PC-3 (cell line): ENCODE measurements around the gene USP30. TPM values are rescaled to one million over a fixed set of nuclear protein-coding genes. Genes with fewer than 3 reads are reported as not detected.

ENCODE experiments used
- ATAC-seq: fragments of 200-7000 bp; cut with Tn5 transposase; 2 replicates; pipeline ENCODE4 v1.9.1; 2020; ENCODE audit warnings: mild to moderate bottlenecking, moderate library complexity
- BruUV-seq: library from RNA; stranded (reverse); fragments of 400-500 nt; replicated peaks from 2 replicates; lab custom pipeline; 2021; lab: Mats Ljungman, UMichigan
- CTCF ChIA-PET: fragments of 300-600 bp; sonication (Branson Sonifier 250); formaldehyde crosslinking; loops from one replicate; lab custom pipeline; 2022; ENCODE audit warnings: antibody characterized with exemption; lab: Charles Lee
- POLR2A ChIA-PET: fragments of 300-600 bp; sonication (Branson Sonifier 250); formaldehyde crosslinking; loops from one replicate; lab custom pipeline; 2022; ENCODE audit warnings: antibody characterized with exemption; ENCODE audit not compliant: unreplicated experiment; lab: Charles Lee
- DNase-seq: peaks from one replicate; pipeline ENCODE4 v3.0.0-alpha.2; 2015
- H2AFZ ChIP-seq: fragments of 300-600 bp; sonication (generic); 2 replicates; pipeline ENCODE4 v1.6.0; 2016; ENCODE audit warnings: antibody characterized with exemption, low read length
- H3F3A ChIP-seq: fragments of 300-600 bp; sonication (generic); one replicate; pipeline ENCODE4 v1.6.0; 2017; ENCODE audit warnings: antibody characterized with exemption, low read length, control low read depth, mild to moderate bottlenecking; ENCODE audit not compliant: unreplicated experiment
- H3K27ac ChIP-seq: fragments of 300-600 bp; sonication (generic); 2 replicates; pipeline ENCODE4 v1.5.1; 2016; ENCODE audit warnings: mild to moderate bottlenecking, low read length
- H3K27me3 ChIP-seq: fragments of 300-600 bp; sonication (generic); 2 replicates; pipeline ENCODE4 v1.6.1; 2016; ENCODE audit warnings: low read length, mixed read lengths
- H3K36me3 ChIP-seq: fragments of 300-600 bp; sonication (generic); 2 replicates; pipeline ENCODE4 v1.6.1; 2016; ENCODE audit warnings: low read depth, mixed run types, low read length, mixed read lengths
- H3K4me1 ChIP-seq: fragments of 300-600 bp; sonication (generic); 2 replicates; pipeline ENCODE4 v1.5.1; 2016; ENCODE audit warnings: low read length; ENCODE audit not compliant: insufficient read depth
- H3K4me2 ChIP-seq: fragments of 300-600 bp; sonication (generic); 2 replicates; pipeline ENCODE4 v1.6.0; 2016; ENCODE audit warnings: low read length
- H3K4me3 ChIP-seq: fragments of 300-600 bp; sonication (generic); 2 replicates; pipeline ENCODE4 v1.5.1; 2016; ENCODE audit warnings: mild to moderate bottlenecking, low read length, mixed read lengths
- H3K79me2 ChIP-seq: fragments of 300-600 bp; sonication (generic); 2 replicates; pipeline ENCODE4 v1.6.1; 2017; ENCODE audit warnings: low read length, mixed read lengths
- H3K9ac ChIP-seq: fragments of 300-600 bp; sonication (generic); 2 replicates; pipeline ENCODE4 v1.6.0; 2016; ENCODE audit warnings: mild to moderate bottlenecking, low read length
- H3K9me2 ChIP-seq: fragments of 300-600 bp; sonication (generic); replicated peaks from 2 replicates; pipeline ENCODE4 v1.6.1; 2016; ENCODE audit warnings: mixed run types, low read length, mixed read lengths
- H3K9me3 ChIP-seq: fragments of 300-600 bp; sonication (generic); 2 replicates; pipeline ENCODE4 v1.6.1; 2016; ENCODE audit warnings: low read length, mixed read lengths
- H4K20me1 ChIP-seq: fragments of 300-600 bp; sonication (generic); 2 replicates; pipeline ENCODE4 v1.6.1; 2016; ENCODE audit warnings: low read length, mixed read lengths
- CTCF ChIP-seq: fragments of 300-600 bp; sonication (generic); conservative IDR thresholded peaks from 2 replicates; pipeline ENCODE4 v1.5.1; 2017; ENCODE audit warnings: antibody characterized with exemption, low read depth, mild to moderate bottlenecking, low read length
- EZH2 ChIP-seq: fragments of 300-600 bp; sonication (generic); IDR thresholded peaks from one replicate; pipeline ENCODE4 v1.6.1; 2017; ENCODE audit warnings: antibody characterized with exemption, mild to moderate bottlenecking, low read length; ENCODE audit not compliant: unreplicated experiment
- EZH2phosphoT487 ChIP-seq: fragments of 300-600 bp; sonication (generic); IDR thresholded peaks from 2 replicates; pipeline ENCODE4 v1.6.1; 2018; ENCODE audit warnings: mild to moderate bottlenecking, antibody characterized with exemption, low read length, borderline replicate concordance
- intact Hi-C: fragments of 100-400 bp; cut with micrococcal nuclease; formaldehyde crosslinking; loops from 2 replicates; pipeline ENCODE4 v1.9.0; 2023
- total RNA-seq: library from RNA; depleted of rRNA; stranded (reverse); fragments of >200 nt; gene quantifications from 2 replicates; pipeline ENCODE4 v1.2.3, GENCODE V29; 2014

USP30 gene
- total RNA-seq, 1 experiment from 2014 or later, result 13.6 TPM

DNA sequence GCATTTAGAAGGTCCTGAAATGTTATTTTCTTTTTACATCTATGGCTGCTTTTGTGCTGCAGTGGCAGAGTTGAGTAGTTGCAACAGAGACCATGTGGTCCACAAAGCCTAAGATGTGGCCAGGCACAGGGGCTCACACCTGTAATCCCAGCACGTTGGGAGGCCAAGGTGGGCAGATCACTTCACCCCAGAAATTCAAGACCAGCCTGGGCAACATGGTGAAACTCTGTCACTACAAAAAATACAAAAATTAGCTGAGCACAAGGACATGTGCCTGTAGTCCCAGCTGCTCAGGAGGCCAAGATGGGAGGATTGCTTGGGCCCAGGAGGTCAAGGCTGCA lies 13.4 kb downstream of the USP30 start:
- H3K9me2 ChIP-seq, result no peaks in the 10 kb centered on the region
- no peak overlapping the region for H3K4me3 ChIP-seq
- no peak overlapping the region for H3K4me2 ChIP-seq
- H3K36me3 ChIP-seq, result peaks cover 15% of the 10 kb centered on the region; the same call in 1 of the 2 replicates
- POLR2A ChIA-PET, result no interaction called here
- no peaks in the 10 kb centered on the region for H4K20me1 ChIP-seq
- DNase-seq (no peak), ATAC-seq (no peak)
- H3K27ac ChIP-seq, result no peak overlapping the region
- H3K79me2 ChIP-seq, result no peaks in the 10 kb centered on the region
- H3K4me1 ChIP-seq, result no peaks in the 10 kb centered on the region
- no peaks in the 10 kb centered on the region for H3K9me3 ChIP-seq
- intact Hi-C loops, result no loop called here
- H3K9ac ChIP-seq, result no peak overlapping the region
- TF ChIP-seq CTCF (no peak), EZH2phosphoT487 (no peak), EZH2 (no peak)
- CTCF ChIA-PET, result no interaction called here
- BruUV-seq, result no TSS peak
- no peaks in the 10 kb centered on the region for H3K27me3 ChIP-seq
- H3F3A ChIP-seq, result no peaks in the 10 kb centered on the region
- no peak overlapping the region for H2AFZ ChIP-seq

- Histone ChIP-seq H3F3A (no peaks in the 10 kb centered on the region), H4K20me1 (no peaks in the 10 kb centered on the region)
Measured at GRCh38 chr12:109069307-109070271, 17.2 kb downstream of the USP30 start.

More at GRCh38 chr12:109069307-109070271, 17.2 kb downstream of the USP30 start:
- Histone ChIP-seq H2AFZ (no peak overlapping the region), H3K79me2 (no peaks in the 10 kb centered on the region), H3K4me1 (no peaks in the 10 kb centered on the region), H3K9ac (no peak overlapping the region), H3K36me3 (peaks cover 28% of the 10 kb centered on the region), H3K9me3 (no peaks in the 10 kb centered on the region), H3K27ac (no peak overlapping the region), H3K4me3 (no peak overlapping the region), H3K4me2 (no peak overlapping the region), H3K27me3 (no peaks in the 10 kb centered on the region), H3K9me2 (no peaks in the 10 kb centered on the region)
- TF ChIP-seq CTCF, result no peak
- no peak for TF ChIP-seq EZH2phosphoT487
- TF ChIP-seq EZH2, result no peak
- CTCF ChIA-PET, result no interaction called here
- DNase-seq (no peak), ATAC-seq (no peak)
- POLR2A ChIA-PET, result no interaction called here
- intact Hi-C loops, result no loop called here
- BruUV-seq, result no TSS peak
